Measurements from ENCODE around the gene TWIST2. TPM values are rescaled to one million over a fixed set of nuclear protein-coding genes. Genes with fewer than 3 reads are reported as not detected.

TWIST2 gene
- polyA plus RNA-seq, 3 donors: 0.43 to 0.49 (median 0.43) TPM

DNA sequence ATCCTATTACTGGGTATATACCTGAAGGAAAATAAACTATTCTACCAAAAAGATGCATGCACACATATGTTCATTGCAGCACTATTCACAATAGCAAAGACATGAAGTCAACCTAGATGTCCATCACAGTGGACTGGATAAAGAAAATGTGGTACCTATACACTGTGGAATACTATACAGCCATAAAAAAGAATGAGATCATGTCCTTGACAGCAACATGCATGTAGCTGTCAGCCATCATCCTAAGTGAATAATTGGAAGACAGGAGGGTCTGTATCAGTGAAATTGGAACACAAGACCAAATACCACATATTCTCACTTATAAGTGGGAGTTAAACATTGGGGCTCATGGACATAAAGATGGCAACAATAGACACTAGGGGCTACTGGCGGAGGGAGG is 27.7 kb upstream of the TWIST2 start:
- no peaks in the 10 kb centered on the region for H3K36me3 Mint-ChIP-seq
- no peak overlapping the region for H3K4me2 ChIP-seq (replicated peaks; ENCODE audit: extremely low read depth, low read length, poor library complexity, severe bottlenecking)

DNA sequence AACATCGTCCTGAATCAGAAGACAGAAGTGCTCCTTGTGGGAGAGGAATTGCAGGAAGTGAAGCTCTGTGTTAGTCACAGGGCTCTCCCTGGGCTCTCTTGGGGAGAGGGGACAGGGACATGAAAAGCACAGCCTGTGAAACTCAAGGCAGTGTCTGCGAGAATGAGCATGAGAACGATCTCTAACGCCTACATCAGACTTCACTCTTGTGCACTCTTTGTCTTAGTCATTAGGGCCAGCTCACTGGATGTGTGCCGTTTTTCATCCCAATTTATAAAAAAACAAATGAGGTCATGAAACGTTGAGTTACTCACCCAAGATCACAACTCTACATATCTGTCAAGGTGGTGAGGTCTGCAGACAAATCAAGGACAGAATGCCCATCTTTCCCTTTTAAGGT is 27.0 kb upstream of the TWIST2 start:
- H3K36me3 ChIP-seq (replicated peaks in 1 of 2; ENCODE audit: control insufficient read depth in 1 of 2, insufficient read depth in 2 of 2, low read length in 2 of 2): no peaks in the 10 kb centered on the region
- 85% methylated on average over 4 of the region's 6 CpGs for WGBS (ENCODE audit: insufficient coverage)
- intact Hi-C loops (cut with micrococcal nuclease): no loop called here
- H3K79me2 ChIP-seq (ENCODE audit: insufficient read depth, low read length): no peaks in the 10 kb centered on the region
- Mint-ChIP-seq H3K36me3 (no peaks in the 10 kb centered on the region), H3K9me3 (peaks cover 6 to 28% (median 20%) of the 10 kb centered on the region in 7 donors), H3K27ac (peak overlapping the region in 1 of 7 donors; percentile 38), H3K4me1 (no peaks in the 10 kb centered on the region), H3K27me3 (ENCODE audit: low read depth in 3 of 3) (peaks cover 4 to 9% (median 4%) of the 10 kb centered on the region in 3 donors), H3K4me3 (no peak overlapping the region)
- no peak overlapping the region for H3K27ac ChIP-seq (ENCODE audit: low read depth in 1 of 2, low read length in 2 of 2)
- no peak overlapping the region for H2AFZ ChIP-seq (ENCODE audit: insufficient read depth, low read depth, low read length, poor library complexity, severe bottlenecking)
- TF ChIP-seq, protein P1, sequence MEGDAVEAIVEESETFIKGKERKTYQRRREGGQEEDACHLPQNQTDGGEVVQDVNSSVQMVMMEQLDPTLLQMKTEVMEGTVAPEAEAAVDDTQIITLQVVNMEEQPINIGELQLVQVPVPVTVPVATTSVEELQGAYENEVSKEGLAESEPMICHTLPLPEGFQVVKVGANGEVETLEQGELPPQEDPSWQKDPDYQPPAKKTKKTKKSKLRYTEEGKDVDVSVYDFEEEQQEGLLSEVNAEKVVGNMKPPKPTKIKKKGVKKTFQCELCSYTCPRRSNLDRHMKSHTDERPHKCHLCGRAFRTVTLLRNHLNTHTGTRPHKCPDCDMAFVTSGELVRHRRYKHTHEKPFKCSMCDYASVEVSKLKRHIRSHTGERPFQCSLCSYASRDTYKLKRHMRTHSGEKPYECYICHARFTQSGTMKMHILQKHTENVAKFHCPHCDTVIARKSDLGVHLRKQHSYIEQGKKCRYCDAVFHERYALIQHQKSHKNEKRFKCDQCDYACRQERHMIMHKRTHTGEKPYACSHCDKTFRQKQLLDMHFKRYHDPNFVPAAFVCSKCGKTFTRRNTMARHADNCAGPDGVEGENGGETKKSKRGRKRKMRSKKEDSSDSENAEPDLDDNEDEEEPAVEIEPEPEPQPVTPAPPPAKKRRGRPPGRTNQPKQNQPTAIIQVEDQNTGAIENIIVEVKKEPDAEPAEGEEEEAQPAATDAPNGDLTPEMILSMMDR (IDR thresholded peaks at IDR 0.05): no peak
- peaks cover 15 to 16% of the 10 kb centered on the region in 2 donors for H3K9me3 ChIP-seq (replicated peaks in 1 of 2; ENCODE audit: control insufficient read depth in 1 of 2, insufficient read depth in 1 of 2, low read length in 2 of 2)
- no peak overlapping the region for H3K4me2 ChIP-seq (replicated peaks; ENCODE audit: extremely low read depth, low read length, poor library complexity, severe bottlenecking)
- peaks cover 0 to 3% of the 10 kb centered on the region in 2 donors for H3K27me3 ChIP-seq (ENCODE audit: control insufficient read depth in 2 of 2, insufficient read depth in 2 of 2, low read length in 2 of 2)
- no peak overlapping the region for H3K9ac ChIP-seq (ENCODE audit: insufficient read depth, low read length, poor library complexity, severe bottlenecking)
- no peaks in the 10 kb centered on the region for H4K20me1 ChIP-seq (ENCODE audit: insufficient read depth, low read length)
- no peaks in the 10 kb centered on the region for H3K4me1 ChIP-seq (ENCODE audit: control insufficient read depth in 1 of 2, insufficient read depth in 2 of 2, low read length in 2 of 2)
- no peak for DNase-seq
- H3K4me3 ChIP-seq (replicated peaks in 1 of 3; ENCODE audit: low read depth in 2 of 3, low read length in 3 of 3): no peak overlapping the region

More for the DNA sequence above, 27.7 kb upstream of the TWIST2 start:
- no peak overlapping the region for H3K9ac ChIP-seq (ENCODE audit: insufficient read depth, low read length, poor library complexity, severe bottlenecking)
- no peaks in the 10 kb centered on the region for H3K4me1 Mint-ChIP-seq
- H2AFZ ChIP-seq (ENCODE audit: insufficient read depth, low read depth, low read length, poor library complexity, severe bottlenecking): no peak overlapping the region
- TF ChIP-seq, protein P1 (IDR thresholded peaks at IDR 0.05): no peak
- peaks cover 0 to 3% of the 10 kb centered on the region in 2 donors for H3K27me3 ChIP-seq (ENCODE audit: control insufficient read depth in 2 of 2, insufficient read depth in 2 of 2, low read length in 2 of 2)
- H3K4me3 ChIP-seq (replicated peaks in 1 of 3; ENCODE audit: low read depth in 2 of 3, low read length in 3 of 3): no peak overlapping the region
- H3K36me3 ChIP-seq (replicated peaks in 1 of 2; ENCODE audit: control insufficient read depth in 1 of 2, insufficient read depth in 2 of 2, low read length in 2 of 2): no peaks in the 10 kb centered on the region
- H3K27me3 Mint-ChIP-seq (ENCODE audit: low read depth in 3 of 3): peaks cover 4 to 6% (median 4%) of the 10 kb centered on the region in 3 donors
- H3K27ac Mint-ChIP-seq: no peak overlapping the region
- peaks cover 4 to 26% (median 17%) of the 10 kb centered on the region in 7 donors for H3K9me3 Mint-ChIP-seq
- no CpG with 5 or more reads among the region's 1 CpG for WGBS (ENCODE audit: insufficient coverage)
- peaks cover 15 to 16% of the 10 kb centered on the region in 2 donors for H3K9me3 ChIP-seq (replicated peaks in 1 of 2; ENCODE audit: control insufficient read depth in 1 of 2, insufficient read depth in 1 of 2, low read length in 2 of 2)
- no peaks in the 10 kb centered on the region for H3K4me1 ChIP-seq (ENCODE audit: control insufficient read depth in 1 of 2, insufficient read depth in 2 of 2, low read length in 2 of 2)
- no peak for DNase-seq
- H3K79me2 ChIP-seq (ENCODE audit: insufficient read depth, low read length): no peaks in the 10 kb centered on the region
- intact Hi-C loops (cut with micrococcal nuclease): no loop called here
- H4K20me1 ChIP-seq (ENCODE audit: insufficient read depth, low read length): no peaks in the 10 kb centered on the region
- H3K27ac ChIP-seq (ENCODE audit: low read depth in 1 of 2, low read length in 2 of 2): no peak overlapping the region
- H3K4me3 Mint-ChIP-seq: no peak overlapping the region

Measured in CD14-positive monocyte (primary cell).